Posterior cingulate gyrus (tissue), 11 donors: ENCODE measurements around the gene FGF10.

Source experiments
- DNase-seq, 10 donors: peaks; one replicate each; pipeline versions ENCODE4 v3.0.0 to v3.0.0-alpha.2; 2020 to 2021; ENCODE audit warnings: mixed read lengths in 3 of 10
- intact Hi-C: fragments of 100-400 bp; cut with DNase I; formaldehyde crosslinking; loops from one replicate; pipeline ENCODE4 v1.15.1; 2023

The FGF10 gene

GRCh38 chr5:44265713-44266112, 123.5 kb downstream of the FGF10 start:
- no peak for DNase-seq
- intact Hi-C loops: no loop called here

- DNase-seq: no peak
- intact Hi-C loops: no loop called here
These were observed 128.4 kb downstream of the FGF10 start for GRCh38 chr5:44260793-44261192.

- intact Hi-C loops: no loop called here
These were observed 131.4 kb downstream of the FGF10 start for GRCh38 chr5:44257653-44258365.

GRCh38 chr5:44257221-44257620, 132.0 kb downstream of the FGF10 start:
- DNase-seq: no peak
- intact Hi-C loops: no loop called here

More at GRCh38 chr5:44257653-44258365, 131.4 kb downstream of the FGF10 start:
- no peak for DNase-seq
